Mesenchymal stem cell (in vitro differentiated cells and primary cell): Measurements from ENCODE around the gene DAGLA.

Experiments used
- DNase-seq: peaks from one replicate; pipeline ENCODE4 v3.0.0-alpha.2; 2013
- H2AFZ ChIP-seq: one replicate; pipeline ENCODE4 v1.6.1; 2013; ENCODE audit warnings: low read depth, mild to moderate bottlenecking, control low read depth, inconsistent platforms, low read length, moderate library complexity
- H2AK5ac ChIP-seq: 2 replicates; pipeline ENCODE4 v1.6.1; 2013; ENCODE audit warnings: low read length, moderate library complexity, mild to moderate bottlenecking, inconsistent platforms; ENCODE audit not compliant: severe bottlenecking
- H2BK120ac ChIP-seq: one replicate; pipeline ENCODE4 v1.6.1; 2013; ENCODE audit warnings: low read depth, mild to moderate bottlenecking, inconsistent platforms, low read length, moderate library complexity
- H2BK12ac ChIP-seq, 2 experiments: one replicate each; pipeline ENCODE4 v1.6.1; 2013; ENCODE audit warnings: inconsistent platforms in 2 of 2, low read length in 2 of 2, mild to moderate bottlenecking in 2 of 2, moderate library complexity in 2 of 2, control low read depth in 1 of 2
- H2BK15ac ChIP-seq: one replicate; pipeline ENCODE4 v1.6.1; 2013; ENCODE audit warnings: mild to moderate bottlenecking, low read depth, inconsistent platforms; ENCODE audit not compliant: poor library complexity, severe bottlenecking
- H2BK5ac ChIP-seq: 2 replicates; pipeline ENCODE4 v1.6.1; 2013; ENCODE audit warnings: low read depth, mild to moderate bottlenecking, low read length, control low read depth, inconsistent platforms; ENCODE audit not compliant: poor library complexity, severe bottlenecking
- H3K14ac ChIP-seq, 2 experiments: one replicate each; pipeline ENCODE4 v1.6.1; 2013; ENCODE audit warnings: inconsistent platforms in 2 of 2, low read length in 2 of 2, control low read depth in 1 of 2, mild to moderate bottlenecking in 1 of 2, moderate library complexity in 1 of 2
- H3K18ac ChIP-seq, 2 experiments: one replicate each; pipeline ENCODE4 v1.6.1; 2013; ENCODE audit warnings: inconsistent platforms in 2 of 2, low read length in 2 of 2, control low read depth in 1 of 2, low read depth in 1 of 2, mild to moderate bottlenecking in 1 of 2
- H3K23ac ChIP-seq, 2 experiments: one replicate each; pipeline ENCODE4 v1.6.1; 2013; ENCODE audit warnings: inconsistent platforms in 2 of 2, low read length in 2 of 2, mild to moderate bottlenecking in 2 of 2, moderate library complexity in 2 of 2, control low read depth in 1 of 2
- H3K27ac ChIP-seq: 2 replicates; pipeline ENCODE4 v1.5.1; 2013; ENCODE audit warnings: mild to moderate bottlenecking, moderate library complexity, low read length, control low read depth, inconsistent platforms; ENCODE audit not compliant: poor library complexity, severe bottlenecking
- H3K27me3 ChIP-seq, 2 experiments: 2 replicates each; pipeline versions ENCODE4 v1.6.1 to v1.7.0; 2013; ENCODE audit warnings: low read length in 2 of 2, mild to moderate bottlenecking in 2 of 2, moderate library complexity in 2 of 2, control low read depth in 1 of 2, inconsistent platforms in 1 of 2; ENCODE audit not compliant: control insufficient read depth in 1 of 2, insufficient read depth in 1 of 2
- H3K36me3 ChIP-seq, 2 experiments: 2 replicates each; pipeline versions ENCODE4 v1.6.1 to v1.7.0; 2013; ENCODE audit warnings: low read length in 2 of 2, control low read depth in 1 of 2, inconsistent platforms in 1 of 2, low read depth in 1 of 2, mild to moderate bottlenecking in 1 of 2; ENCODE audit not compliant: insufficient read depth in 2 of 2, control insufficient read depth in 1 of 2
- H3K4ac ChIP-seq, 2 experiments: one replicate each; pipeline ENCODE4 v1.6.1; 2013; ENCODE audit warnings: inconsistent platforms in 2 of 2, low read length in 2 of 2, mild to moderate bottlenecking in 2 of 2, moderate library complexity in 2 of 2, control low read depth in 1 of 2, low read depth in 1 of 2
- H3K4me1 ChIP-seq: 2 replicates; pipeline ENCODE4 v1.6.1; 2013; ENCODE audit warnings: low read depth, low read length, control low read depth; ENCODE audit not compliant: control insufficient read depth, insufficient read depth
- H3K4me2 ChIP-seq: 2 replicates; pipeline ENCODE4 v1.6.1; 2013; ENCODE audit warnings: low read length, mild to moderate bottlenecking, inconsistent platforms; ENCODE audit not compliant: poor library complexity, severe bottlenecking
- H3K4me3 ChIP-seq, 2 experiments: 2 replicates each; pipeline versions ENCODE4 v1.5.1 to v1.7.0; 2013; ENCODE audit warnings: low read length in 2 of 2, mild to moderate bottlenecking in 2 of 2, control low read depth in 1 of 2, low read depth in 1 of 2; ENCODE audit not compliant: insufficient read depth in 1 of 2
- H3K79me1 ChIP-seq: replicated peaks from 2 replicates; pipeline ENCODE4 v1.6.1; 2013; ENCODE audit warnings: mild to moderate bottlenecking, control low read depth, low read length, inconsistent platforms; ENCODE audit not compliant: poor library complexity, severe bottlenecking
- H3K9ac ChIP-seq: 2 replicates; pipeline ENCODE4 v1.7.0; 2013; ENCODE audit warnings: mild to moderate bottlenecking, low read length, moderate library complexity
- H3K9me3 ChIP-seq: 2 replicates; pipeline ENCODE4 v1.7.0; 2013; ENCODE audit warnings: mild to moderate bottlenecking, low read length; ENCODE audit not compliant: control insufficient read depth
- H4K8ac ChIP-seq: one replicate; pipeline ENCODE4 v1.6.1; 2013; ENCODE audit warnings: inconsistent platforms, mild to moderate bottlenecking, low read length, moderate library complexity
- H4K91ac ChIP-seq: one replicate; pipeline ENCODE4 v1.6.1; 2013; ENCODE audit warnings: mild to moderate bottlenecking, low read length, inconsistent platforms
- WGBS: methylation state at CpG from one replicate; pipeline ENCODE4 v1.1.7; 2013; ENCODE audit warnings: mixed read lengths; 5-methylcytosine and 5-hydroxymethylcytosine counted together

The DAGLA gene

GRCh38 chr11:61728940-61729219, 48.7 kb downstream of the DAGLA start:
- peak overlapping the region in 1 of 2 experiments; percentile 6 for H2BK12ac ChIP-seq
- peak; percentile 72 for DNase-seq
- H3K9me3 ChIP-seq, result no peaks in the 10 kb centered on the region
- H3K23ac ChIP-seq, result no peak overlapping the region
- no peak overlapping the region for H2BK5ac ChIP-seq
- H3K4me2 ChIP-seq, result no peak overlapping the region
- H2BK120ac ChIP-seq, result no peak overlapping the region
- H3K18ac ChIP-seq, result peak overlapping the region in 1 of 2 experiments; percentile 28
- no peak overlapping the region for H2BK15ac ChIP-seq
- H2AFZ ChIP-seq, result no peak overlapping the region
- H3K14ac ChIP-seq, result no peak overlapping the region
- no peaks in the 10 kb centered on the region for H3K79me1 ChIP-seq
- H4K91ac ChIP-seq, result no peak overlapping the region
- peaks cover 9 to 71% of the 10 kb centered on the region in 2 experiments for H3K36me3 ChIP-seq
- no peak overlapping the region for H2AK5ac ChIP-seq
- H3K27ac ChIP-seq, result peak overlapping the region; percentile 17
- H3K4ac ChIP-seq, result no peak overlapping the region
- H3K9ac ChIP-seq, result no peak overlapping the region
- peaks cover 46% of the 10 kb centered on the region for H3K4me1 ChIP-seq
- H4K8ac ChIP-seq, result no peak overlapping the region
- H3K4me3 ChIP-seq, result no peak overlapping the region
- WGBS, result 40% methylated on average over 8 of the region's 8 CpGs
- H3K27me3 ChIP-seq, result no peaks in the 10 kb centered on the region

GRCh38 chr11:61730240-61730994, 50.2 kb downstream of the DAGLA start:
- Histone ChIP-seq H3K27me3 (no peaks in the 10 kb centered on the region), H2BK120ac (no peak overlapping the region), H4K8ac (no peak overlapping the region), H4K91ac (peak overlapping the region; percentile 18), H3K18ac (no peak overlapping the region), H3K4ac (no peak overlapping the region), H3K4me2 (no peak overlapping the region), H3K4me1 (peaks cover 45% of the 10 kb centered on the region), H2BK15ac (no peak overlapping the region), H3K9ac (no peak overlapping the region), H2AK5ac (no peak overlapping the region), H3K14ac (no peak overlapping the region), H3K23ac (no peak overlapping the region), H3K9me3 (no peaks in the 10 kb centered on the region), H2BK12ac (no peak overlapping the region), H2AFZ (no peak overlapping the region), H3K79me1 (no peaks in the 10 kb centered on the region), H2BK5ac (no peak overlapping the region), H3K27ac (no peak overlapping the region), H3K36me3 (peaks cover 10 to 72% of the 10 kb centered on the region in 2 experiments), H3K4me3 (no peak overlapping the region)
- no peak for DNase-seq
- 89% methylated on average over 12 of the region's 13 CpGs for WGBS

GRCh38 chr11:61731211-61731951, 51.2 kb downstream of the DAGLA start:
- DNase-seq, result no peak
- no peak overlapping the region for H3K14ac ChIP-seq
- H3K79me1 ChIP-seq, result no peaks in the 10 kb centered on the region
- H4K91ac ChIP-seq, result no peak overlapping the region
- no peak overlapping the region for H2BK12ac ChIP-seq
- H3K4me2 ChIP-seq, result no peak overlapping the region
- H4K8ac ChIP-seq, result no peak overlapping the region
- 91% methylated on average over 19 of the region's 19 CpGs for WGBS
- H3K27ac ChIP-seq, result no peak overlapping the region
- H3K4me3 ChIP-seq, result no peak overlapping the region
- no peak overlapping the region for H2BK15ac ChIP-seq
- no peak overlapping the region for H3K23ac ChIP-seq
- H2AFZ ChIP-seq, result no peak overlapping the region
- peaks cover 37% of the 10 kb centered on the region for H3K4me1 ChIP-seq
- H2AK5ac ChIP-seq, result no peak overlapping the region
- no peak overlapping the region for H3K18ac ChIP-seq
- H3K27me3 ChIP-seq, result no peaks in the 10 kb centered on the region
- H2BK5ac ChIP-seq, result no peak overlapping the region
- no peak overlapping the region for H3K4ac ChIP-seq
- H3K9me3 ChIP-seq, result no peaks in the 10 kb centered on the region
- H3K9ac ChIP-seq, result peak overlapping the region; percentile 42
- H2BK120ac ChIP-seq, result no peak overlapping the region
- H3K36me3 ChIP-seq, result peaks cover 16 to 75% of the 10 kb centered on the region in 2 experiments

- Histone ChIP-seq H2AK5ac (no peak overlapping the region), H2BK15ac (peak overlapping the region; percentile 50), H3K4me2 (no peak overlapping the region), H3K18ac (no peak overlapping the region), H3K36me3 (peaks cover 19 to 75% of the 10 kb centered on the region in 2 experiments), H3K79me1 (no peaks in the 10 kb centered on the region), H3K14ac (no peak overlapping the region), H3K4me3 (no peak overlapping the region), H3K4me1 (peaks cover 32% of the 10 kb centered on the region), H4K8ac (no peak overlapping the region), H3K9ac (peak overlapping the region; percentile 42), H4K91ac (no peak overlapping the region), H2BK120ac (no peak overlapping the region), H2BK12ac (peak overlapping the region in 1 of 2 experiments; percentile 7), H3K9me3 (no peaks in the 10 kb centered on the region), H3K27ac (no peak overlapping the region), H3K23ac (no peak overlapping the region), H3K27me3 (no peaks in the 10 kb centered on the region), H2AFZ (no peak overlapping the region), H3K4ac (no peak overlapping the region), H2BK5ac (no peak overlapping the region)
- WGBS, result 83% methylated on average over 8 of the region's 8 CpGs
- DNase-seq, result no peak
Observed at GRCh38 chr11:61731952-61732675, 51.9 kb downstream of the DAGLA start.
